ENCODE data around the gene SLC39A11.
A peak's percentile ranks its signal among the peaks of the same experiment; 100 is the strongest.

SLC39A11 gene

DNA sequence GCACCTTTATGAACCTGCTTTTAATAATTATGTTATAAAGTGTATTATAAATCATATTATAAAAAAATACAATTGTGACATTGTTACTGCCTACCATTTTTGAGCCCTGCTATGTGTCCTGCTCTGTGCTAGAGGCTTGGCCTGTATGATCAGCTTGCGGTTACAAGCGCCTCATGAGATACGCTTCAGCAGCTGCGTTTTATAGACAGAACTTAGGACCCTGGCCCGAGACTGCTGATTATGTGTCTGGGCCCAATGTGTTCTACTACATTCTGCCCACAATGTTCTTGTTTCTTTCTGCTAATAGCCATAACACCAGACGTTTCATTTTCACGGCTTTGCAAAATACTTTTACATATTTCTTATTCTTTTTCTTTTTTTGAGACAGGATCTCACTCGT is 395.8 kb downstream of the SLC39A11 start:
- H3K9me3 ChIP-seq (ENCODE audit: severe bottlenecking): peaks cover 7% of the 10 kb centered on the region
- no peak overlapping the region for H3K4me3 ChIP-seq (ENCODE audit: low read depth, low read length)
- TF ChIP-seq, protein P1, sequence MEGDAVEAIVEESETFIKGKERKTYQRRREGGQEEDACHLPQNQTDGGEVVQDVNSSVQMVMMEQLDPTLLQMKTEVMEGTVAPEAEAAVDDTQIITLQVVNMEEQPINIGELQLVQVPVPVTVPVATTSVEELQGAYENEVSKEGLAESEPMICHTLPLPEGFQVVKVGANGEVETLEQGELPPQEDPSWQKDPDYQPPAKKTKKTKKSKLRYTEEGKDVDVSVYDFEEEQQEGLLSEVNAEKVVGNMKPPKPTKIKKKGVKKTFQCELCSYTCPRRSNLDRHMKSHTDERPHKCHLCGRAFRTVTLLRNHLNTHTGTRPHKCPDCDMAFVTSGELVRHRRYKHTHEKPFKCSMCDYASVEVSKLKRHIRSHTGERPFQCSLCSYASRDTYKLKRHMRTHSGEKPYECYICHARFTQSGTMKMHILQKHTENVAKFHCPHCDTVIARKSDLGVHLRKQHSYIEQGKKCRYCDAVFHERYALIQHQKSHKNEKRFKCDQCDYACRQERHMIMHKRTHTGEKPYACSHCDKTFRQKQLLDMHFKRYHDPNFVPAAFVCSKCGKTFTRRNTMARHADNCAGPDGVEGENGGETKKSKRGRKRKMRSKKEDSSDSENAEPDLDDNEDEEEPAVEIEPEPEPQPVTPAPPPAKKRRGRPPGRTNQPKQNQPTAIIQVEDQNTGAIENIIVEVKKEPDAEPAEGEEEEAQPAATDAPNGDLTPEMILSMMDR (IDR thresholded peaks at IDR 0.05; ENCODE audit: low read depth, low read length): no peak
- peaks cover 11% of the 10 kb centered on the region for H3K36me3 ChIP-seq
- H3K27me3 ChIP-seq (ENCODE audit: insufficient read depth, low read depth, severe bottlenecking): no peaks in the 10 kb centered on the region
- peak overlapping the region; percentile 45; the same call in 1 of the 2 replicates for H3K27ac ChIP-seq
- DNase-seq: no peak

DNA sequence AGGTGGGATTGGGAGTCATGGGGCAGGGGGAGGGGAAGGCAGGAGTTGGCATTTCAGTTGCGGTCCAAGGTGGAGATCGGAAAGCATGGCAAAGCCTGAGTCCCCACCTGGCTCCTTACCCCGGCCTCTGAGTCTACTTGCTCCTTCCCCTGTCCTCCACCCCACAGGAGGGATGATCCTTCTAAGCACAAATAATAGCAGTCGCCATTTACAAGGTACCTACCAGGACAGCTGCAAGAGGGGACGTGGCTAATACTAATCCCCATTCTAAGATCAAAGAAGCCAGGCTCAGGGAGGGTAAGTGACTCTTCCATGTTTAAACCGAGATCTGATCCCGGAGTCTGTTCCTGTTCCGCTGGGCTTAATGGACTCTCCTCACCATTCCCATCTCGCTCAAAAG is 396.3 kb downstream of the SLC39A11 start:
- Histone ChIP-seq H3K27me3 (ENCODE audit: insufficient read depth, low read depth, severe bottlenecking) (no peaks in the 10 kb centered on the region), H3K9me3 (ENCODE audit: severe bottlenecking) (peaks cover 7% of the 10 kb centered on the region), H3K36me3 (peaks cover 11% of the 10 kb centered on the region), H3K27ac (peak overlapping the region; percentile 45), H3K4me3 (ENCODE audit: low read depth, low read length) (no peak overlapping the region)
- TF ChIP-seq, protein P1 (IDR thresholded peaks at IDR 0.05; ENCODE audit: low read depth, low read length): no peak
- peak; percentile 70 for DNase-seq

DNA sequence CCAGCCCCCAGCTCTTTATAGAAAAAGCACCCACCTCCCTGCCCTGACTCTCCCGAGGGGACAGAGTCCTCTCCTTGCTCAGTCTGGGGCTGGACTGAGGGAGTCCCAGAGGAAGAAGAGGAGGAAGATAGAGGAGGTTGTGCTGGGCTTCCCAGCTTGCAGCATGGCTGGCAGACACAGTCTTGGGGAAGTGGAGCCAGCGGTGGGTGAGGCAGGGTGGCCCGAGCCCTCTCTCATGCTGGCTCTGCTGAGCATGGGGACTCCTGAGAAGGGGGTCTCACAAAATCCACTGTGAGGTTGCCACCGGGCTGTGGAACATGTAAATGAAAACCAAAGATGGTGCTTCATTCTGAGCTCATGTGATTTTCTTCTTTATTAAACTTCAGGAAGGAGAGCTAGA is 398.5 kb downstream of the SLC39A11 start:
- no peak overlapping the region for H3K27ac ChIP-seq
- H3K4me3 ChIP-seq (ENCODE audit: low read depth, low read length): no peak overlapping the region
- TF ChIP-seq, protein P1 (IDR thresholded peaks at IDR 0.05; ENCODE audit: low read depth, low read length): no peak
- peaks cover 14% of the 10 kb centered on the region for H3K36me3 ChIP-seq
- no peak for DNase-seq
- H3K27me3 ChIP-seq (ENCODE audit: insufficient read depth, low read depth, severe bottlenecking): no peaks in the 10 kb centered on the region
- H3K9me3 ChIP-seq (ENCODE audit: severe bottlenecking): peaks cover 7% of the 10 kb centered on the region

DNA sequence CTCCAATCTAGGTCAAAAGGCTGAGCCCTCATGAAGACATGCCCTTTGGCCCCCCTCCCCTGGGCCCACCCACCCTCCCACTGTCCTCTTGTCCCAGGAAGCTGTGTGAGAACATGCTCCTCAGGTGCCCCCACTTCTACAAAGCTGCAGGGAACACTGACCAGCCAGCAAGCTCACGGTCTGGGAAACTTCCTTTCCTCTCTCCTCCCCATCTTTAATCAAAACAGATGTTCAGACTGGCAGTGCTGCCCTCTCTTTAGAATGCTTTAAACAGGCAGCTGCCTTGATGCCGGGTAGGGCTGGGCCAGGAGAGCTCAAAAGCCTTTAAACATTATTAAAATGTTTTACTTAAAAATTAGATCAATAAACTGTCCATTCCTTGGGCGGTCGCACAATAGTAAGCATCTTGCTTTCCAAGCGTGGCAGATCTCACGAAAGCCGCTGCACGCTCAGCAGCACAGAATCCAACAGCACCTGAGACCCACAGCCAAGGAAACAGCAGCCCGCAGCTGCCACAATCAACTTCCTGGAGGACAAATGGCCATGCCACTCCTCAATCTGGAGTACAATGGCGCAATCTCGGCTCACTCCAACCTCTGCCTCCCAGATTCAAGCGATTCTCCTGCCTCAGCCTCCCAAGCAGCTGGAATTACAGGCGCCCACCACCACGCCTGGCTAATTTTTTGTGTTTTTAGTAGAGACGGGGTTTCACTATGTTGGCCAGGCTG is 399.2 kb downstream of the SLC39A11 start:
- no peak for DNase-seq
- Histone ChIP-seq H3K27ac (no peak overlapping the region), H3K36me3 (peaks cover 14% of the 10 kb centered on the region), H3K27me3 (ENCODE audit: insufficient read depth, low read depth, severe bottlenecking) (no peaks in the 10 kb centered on the region), H3K4me3 (ENCODE audit: low read depth, low read length) (no peak overlapping the region), H3K9me3 (ENCODE audit: severe bottlenecking) (peaks cover 7% of the 10 kb centered on the region)
- TF ChIP-seq, protein P1 (IDR thresholded peaks at IDR 0.05; ENCODE audit: low read depth, low read length): no peak

DNA sequence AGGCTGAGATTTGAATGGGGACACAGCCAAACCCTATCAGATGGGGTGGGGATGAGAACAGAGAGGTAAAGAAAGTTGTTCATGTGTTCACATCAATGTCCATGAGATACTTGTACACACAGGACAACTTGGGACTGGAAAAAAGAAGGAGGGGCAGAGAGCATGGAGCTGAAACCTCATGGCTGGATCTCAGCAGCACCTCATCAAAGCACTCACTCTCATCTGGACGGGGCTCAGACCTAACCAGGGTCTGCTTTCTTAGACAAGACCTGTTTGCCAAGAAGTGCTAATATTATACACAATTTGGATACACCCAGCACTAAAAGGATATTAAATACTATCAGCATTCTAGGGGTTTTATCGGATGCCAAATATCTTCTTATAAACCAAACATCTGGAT is 399.8 kb downstream of the SLC39A11 start:
- H3K36me3 ChIP-seq: peaks cover 14% of the 10 kb centered on the region
- no peak overlapping the region for H3K4me3 ChIP-seq (ENCODE audit: low read depth, low read length)
- no peaks in the 10 kb centered on the region for H3K27me3 ChIP-seq (ENCODE audit: insufficient read depth, low read depth, severe bottlenecking)
- H3K27ac ChIP-seq: no peak overlapping the region
- TF ChIP-seq, protein P1 (IDR thresholded peaks at IDR 0.05; ENCODE audit: low read depth, low read length): no peak
- H3K9me3 ChIP-seq (ENCODE audit: severe bottlenecking): peaks cover 7% of the 10 kb centered on the region
- DNase-seq: no peak

DNA sequence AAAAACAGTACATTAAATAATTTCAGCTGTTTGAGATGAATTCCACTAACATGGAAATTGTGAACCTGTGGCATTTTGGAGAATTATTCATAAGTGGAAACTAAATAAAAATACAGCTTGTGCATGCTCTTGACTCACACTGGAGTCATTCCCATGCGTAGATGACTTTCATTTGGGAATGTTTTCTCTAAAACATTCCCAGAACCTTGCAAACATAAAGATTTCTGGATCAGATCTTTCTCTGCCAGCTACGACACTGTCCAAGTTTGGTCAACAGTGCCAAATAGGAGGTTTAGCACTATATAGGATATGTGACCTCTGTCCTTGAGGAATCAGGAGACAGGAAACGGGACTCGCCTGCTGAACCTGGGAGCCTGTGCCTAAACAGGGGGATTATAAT is 400.9 kb downstream of the SLC39A11 start:
- no peak overlapping the region for H3K27ac ChIP-seq
- no peak for DNase-seq
- no peaks in the 10 kb centered on the region for H3K27me3 ChIP-seq (ENCODE audit: insufficient read depth, low read depth, severe bottlenecking)
- H3K4me3 ChIP-seq (ENCODE audit: low read depth, low read length): no peak overlapping the region
- TF ChIP-seq, protein P1 (IDR thresholded peaks at IDR 0.05; ENCODE audit: low read depth, low read length): no peak
- H3K9me3 ChIP-seq (ENCODE audit: severe bottlenecking): peaks cover 7% of the 10 kb centered on the region
- peaks cover 14% of the 10 kb centered on the region for H3K36me3 ChIP-seq

Measured in WERI-Rb-1 (cell line).